CD4-positive, alpha-beta T cell (primary cell): ENCODE measurements around the gene ASB7. TPM values are rescaled to one million over a fixed set of nuclear protein-coding genes. Genes with fewer than 3 reads are reported as not detected.

ENCODE experiments used
- ATAC-seq: fragments of 200-7000 bp; cut with Tn5 transposase; one replicate; pipeline ENCODE4 v1.10.0; 2022; ENCODE audit warnings: mild to moderate bottlenecking; ENCODE audit not compliant: poor library complexity
- CTCF ChIA-PET: fragments of 350-600 bp; sonication (Branson Sonifier 250); formaldehyde crosslinking; loops from one replicate; lab custom pipeline; 2021; ENCODE audit warnings: antibody characterized with exemption, inconsistent platforms; lab: Charles Lee
- POLR2A ChIA-PET: fragments of 350-600 bp; sonication (Branson Sonifier 250); formaldehyde crosslinking; loops from one replicate; lab custom pipeline; 2021; ENCODE audit warnings: antibody characterized with exemption, inconsistent platforms; lab: Charles Lee
- DNase-seq, 14 experiments: peaks; one replicate each; pipeline ENCODE4 v3.0.0-alpha.2; 2013 to 2020; ENCODE audit warnings: mixed read lengths in 2 of 14
- H3K27ac ChIP-seq, 2 donors: one replicate each; pipeline versions ENCODE4 v1.5.1 to v1.7.0; 2013; ENCODE audit warnings: low read length in 2 of 2, low read depth in 1 of 2, mild to moderate bottlenecking in 1 of 2
- H3K27me3 ChIP-seq, 2 experiments: 1 replicate in 1 of 2; 2 replicates in 1 of 2; pipeline versions ENCODE4 v1.6.1 to v1.7.0; 2013; ENCODE audit warnings: low read length in 2 of 2, control low read depth in 1 of 2, mild to moderate bottlenecking in 1 of 2, moderate library complexity in 1 of 2; ENCODE audit not compliant: insufficient read depth in 2 of 2, control insufficient read depth in 1 of 2
- H3K36me3 ChIP-seq: one replicate; pipeline ENCODE4 v1.6.1; 2013; ENCODE audit warnings: low read length, control low read depth; ENCODE audit not compliant: insufficient read depth
- H3K4me1 ChIP-seq: one replicate; pipeline ENCODE4 v1.6.1; 2013; ENCODE audit warnings: low read length, control low read depth; ENCODE audit not compliant: insufficient read depth
- H3K4me3 ChIP-seq: one replicate; pipeline ENCODE4 v1.5.1; 2013; ENCODE audit warnings: mild to moderate bottlenecking, low read length, moderate library complexity
- H3K9me3 ChIP-seq, 2 experiments: 1 replicate in 1 of 2; 2 replicates in 1 of 2; pipeline versions ENCODE4 v1.6.1 to v1.7.0; 2013; ENCODE audit warnings: low read length in 2 of 2, mild to moderate bottlenecking in 2 of 2, control low read depth in 1 of 2, moderate library complexity in 1 of 2; ENCODE audit not compliant: control insufficient read depth in 1 of 2, insufficient read depth in 1 of 2
- H3K27ac Mint-ChIP-seq: one replicate; pipeline ENCODE4 v1.8.0; 2020; ENCODE audit warnings: mixed read lengths
- H3K27me3 Mint-ChIP-seq: one replicate; pipeline ENCODE4 v1.8.0; 2021; ENCODE audit warnings: mixed read lengths
- H3K36me3 Mint-ChIP-seq: one replicate; pipeline ENCODE4 v1.8.0; 2021; ENCODE audit warnings: low read depth, mixed read lengths
- H3K4me1 Mint-ChIP-seq: one replicate; pipeline ENCODE4 v1.8.0; 2021; ENCODE audit warnings: low read depth, mixed read lengths
- H3K4me3 Mint-ChIP-seq: one replicate; pipeline ENCODE4 v1.8.0; 2020; ENCODE audit warnings: mild to moderate bottlenecking, mixed read lengths
- H3K9me3 Mint-ChIP-seq: one replicate; pipeline ENCODE4 v1.8.0; 2020; ENCODE audit warnings: mixed read lengths
- intact Hi-C, 2 experiments: fragments of 100-400 bp; cut with DNase I in 1 of 2; cut with micrococcal nuclease in 1 of 2; formaldehyde crosslinking; loops; one replicate each; pipeline versions ENCODE4 v1.15.1 to v1.9.0; 2023 to 2025; cut with DNase I, micrococcal nuclease
- total RNA-seq, 174 experiments: library from RNA in 2 of 174; stranded (reverse) in 2 of 174; gene quantifications; one replicate each; pipeline ENCODE4 v1.2.3 and lab custom pipeline; 2021 to 2026
- TF ChIP-seq, protein P1 (sequence below): fragments of 200-600 bp; IDR thresholded peaks from one replicate; pipeline ENCODE4 v1.8.0; 2022; ENCODE audit warnings: antibody characterized with exemption, mild to moderate bottlenecking

Gene ASB7
- total RNA-seq, 2 experiments from 2014 or later, result 14.9 to 16.7 TPM

DNA sequence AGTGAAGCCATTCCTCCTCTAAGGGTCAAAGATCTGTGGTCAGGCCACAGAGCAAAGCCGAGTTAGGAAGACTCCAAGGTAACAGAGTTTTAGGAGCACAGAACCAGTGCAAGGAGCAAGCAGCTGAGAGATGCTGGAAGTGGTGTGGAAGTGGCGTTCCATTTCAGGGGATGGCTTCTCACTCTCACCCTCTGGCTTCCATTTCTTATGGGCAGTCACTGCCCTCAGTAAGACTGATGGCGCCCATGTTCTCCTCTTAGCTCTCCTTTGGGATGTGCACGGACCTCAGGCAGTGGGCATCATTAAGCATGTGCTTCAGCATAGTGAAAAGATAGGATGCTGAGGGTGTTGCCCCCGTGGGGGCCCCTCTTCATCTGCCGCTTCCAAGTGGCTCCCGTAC, 90.3 kb downstream of the ASB7 start:
- intact Hi-C loops, result no loop called here
- ChIA-PET CTCF (no interaction called here), POLR2A (no interaction called here)
- TF ChIP-seq, protein P1, sequence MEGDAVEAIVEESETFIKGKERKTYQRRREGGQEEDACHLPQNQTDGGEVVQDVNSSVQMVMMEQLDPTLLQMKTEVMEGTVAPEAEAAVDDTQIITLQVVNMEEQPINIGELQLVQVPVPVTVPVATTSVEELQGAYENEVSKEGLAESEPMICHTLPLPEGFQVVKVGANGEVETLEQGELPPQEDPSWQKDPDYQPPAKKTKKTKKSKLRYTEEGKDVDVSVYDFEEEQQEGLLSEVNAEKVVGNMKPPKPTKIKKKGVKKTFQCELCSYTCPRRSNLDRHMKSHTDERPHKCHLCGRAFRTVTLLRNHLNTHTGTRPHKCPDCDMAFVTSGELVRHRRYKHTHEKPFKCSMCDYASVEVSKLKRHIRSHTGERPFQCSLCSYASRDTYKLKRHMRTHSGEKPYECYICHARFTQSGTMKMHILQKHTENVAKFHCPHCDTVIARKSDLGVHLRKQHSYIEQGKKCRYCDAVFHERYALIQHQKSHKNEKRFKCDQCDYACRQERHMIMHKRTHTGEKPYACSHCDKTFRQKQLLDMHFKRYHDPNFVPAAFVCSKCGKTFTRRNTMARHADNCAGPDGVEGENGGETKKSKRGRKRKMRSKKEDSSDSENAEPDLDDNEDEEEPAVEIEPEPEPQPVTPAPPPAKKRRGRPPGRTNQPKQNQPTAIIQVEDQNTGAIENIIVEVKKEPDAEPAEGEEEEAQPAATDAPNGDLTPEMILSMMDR, result no peak
- Histone ChIP-seq H3K9me3 (no peaks in the 10 kb centered on the region), H3K27ac (no peak overlapping the region), H3K36me3 (no peaks in the 10 kb centered on the region), H3K4me1 (no peaks in the 10 kb centered on the region), H3K27me3 (peaks cover 0 to 2% of the 10 kb centered on the region in 2 experiments), H3K4me3 (no peak overlapping the region)
- Mint-ChIP-seq H3K9me3 (no peaks in the 10 kb centered on the region), H3K27ac (no peak overlapping the region), H3K27me3 (peaks cover 25% of the 10 kb centered on the region), H3K36me3 (no peaks in the 10 kb centered on the region), H3K4me3 (no peak overlapping the region), H3K4me1 (no peaks in the 10 kb centered on the region)
- ATAC-seq (no peak), DNase-seq (no peak)

DNA sequence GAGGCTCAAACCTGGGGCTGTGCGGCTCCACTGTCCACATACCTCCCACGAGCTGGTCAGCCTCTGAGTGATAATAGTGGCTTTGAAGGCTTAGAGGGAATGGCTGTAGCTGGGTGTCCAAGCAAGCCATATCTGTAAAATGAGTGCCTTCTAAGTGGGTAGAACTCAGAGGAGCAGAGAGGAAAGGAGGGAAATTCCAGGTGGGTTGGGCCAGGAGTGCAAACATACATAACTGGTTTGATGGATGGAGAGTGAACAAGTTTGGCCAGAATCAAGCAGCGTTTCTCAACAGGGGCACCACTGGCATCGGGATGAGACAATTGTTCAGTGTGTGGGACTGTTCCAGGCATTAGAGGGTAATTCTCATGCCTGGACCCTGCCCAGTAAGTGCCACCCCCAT, 91.1 kb downstream of the ASB7 start:
- intact Hi-C loops, result no loop called here
- no peaks in the 10 kb centered on the region for H3K9me3 Mint-ChIP-seq
- ChIA-PET POLR2A (no interaction called here), CTCF (no interaction called here)
- H3K9me3 ChIP-seq, result no peaks in the 10 kb centered on the region
- H3K4me1 ChIP-seq, result no peaks in the 10 kb centered on the region
- H3K36me3 ChIP-seq, result no peaks in the 10 kb centered on the region
- H3K27ac ChIP-seq, result no peak overlapping the region
- no peak overlapping the region for H3K4me3 ChIP-seq
- DNase-seq, result no peak
- H3K4me1 Mint-ChIP-seq, result no peaks in the 10 kb centered on the region
- no peaks in the 10 kb centered on the region for H3K36me3 Mint-ChIP-seq
- no peaks in the 10 kb centered on the region for H3K27me3 ChIP-seq
- no peak overlapping the region for H3K27ac Mint-ChIP-seq
- peaks cover 25% of the 10 kb centered on the region for H3K27me3 Mint-ChIP-seq
- no peak overlapping the region for H3K4me3 Mint-ChIP-seq
- no peak for ATAC-seq
- TF ChIP-seq, protein P1, result no peak

DNA sequence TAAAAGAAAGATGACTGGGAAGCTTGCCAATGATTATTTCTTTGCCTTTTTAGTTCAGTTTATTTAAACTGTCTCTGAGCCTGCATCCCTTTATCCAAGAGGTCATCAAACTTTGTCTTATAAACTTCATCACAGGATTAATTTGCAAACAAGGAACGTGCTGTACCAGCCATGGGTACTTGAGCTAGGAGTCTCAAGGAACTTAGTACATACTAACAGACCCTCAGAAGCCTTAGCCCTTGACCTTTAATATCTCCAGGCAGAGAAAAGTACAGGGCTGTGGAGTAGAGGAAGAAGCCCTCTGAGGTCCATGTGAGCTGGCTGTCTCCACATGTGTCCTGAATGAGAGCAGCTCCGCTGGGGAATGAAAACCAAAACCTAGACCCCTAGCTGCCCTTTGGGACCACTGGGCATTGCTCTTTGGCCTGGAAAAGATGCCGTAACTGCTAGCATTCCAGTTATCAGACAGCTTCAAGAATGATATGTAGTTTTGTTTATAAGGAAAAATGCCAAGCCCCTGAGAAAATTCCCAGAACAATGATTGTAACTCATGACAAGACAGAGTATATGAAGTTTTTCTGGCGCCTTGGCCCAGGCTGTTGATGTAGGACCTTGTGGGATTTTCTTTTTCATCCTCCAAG, 92.1 kb downstream of the ASB7 start:
- Mint-ChIP-seq H3K27ac (no peak overlapping the region), H3K36me3 (no peaks in the 10 kb centered on the region), H3K4me3 (no peak overlapping the region), H3K27me3 (peaks cover 25% of the 10 kb centered on the region), H3K4me1 (no peaks in the 10 kb centered on the region), H3K9me3 (no peaks in the 10 kb centered on the region)
- TF ChIP-seq, protein P1, result no peak
- Histone ChIP-seq H3K27ac (no peak overlapping the region), H3K27me3 (no peaks in the 10 kb centered on the region), H3K36me3 (no peaks in the 10 kb centered on the region), H3K4me3 (no peak overlapping the region), H3K4me1 (no peaks in the 10 kb centered on the region), H3K9me3 (no peaks in the 10 kb centered on the region)
- ChIA-PET POLR2A (no interaction called here), CTCF (no interaction called here)
- intact Hi-C loops, result no loop called here
- DNase-seq (no peak), ATAC-seq (no peak)
